Ovary (tissue), 10 donors: ENCODE measurements around the gene LYSMD3. TPM values are rescaled to one million over a fixed set of nuclear protein-coding genes. Genes with fewer than 3 reads are reported as not detected.
"Not testable (repeated sequence)": the region's sequence is repeated elsewhere in the genome, so short reads cannot be mapped to it uniquely, and the experiment has no call there.

Experiments
- DNase-seq, 5 donors: peaks; one replicate each; pipeline ENCODE4 v3.0.0-alpha.2; 2019 to 2020
- H3K27ac ChIP-seq, 2 donors: fragments of 200-600 bp; one replicate each; pipeline versions ENCODE4 v1.5.1 to v1.8.0; 2019 to 2022
- H3K27me3 ChIP-seq: fragments of 200-600 bp; one replicate; pipeline ENCODE4 v1.8.0; 2022
- H3K36me3 ChIP-seq: fragments of 200-600 bp; sonication (generic); one replicate; pipeline ENCODE4 v1.5.1; 2019
- H3K4me1 ChIP-seq: one replicate; pipeline ENCODE4 v1.8.1; 2013; ENCODE audit warnings: mild to moderate bottlenecking, moderate library complexity; ENCODE audit not compliant: insufficient read depth
- H3K4me3 ChIP-seq: fragments of 200-600 bp; sonication (generic); one replicate; pipeline ENCODE4 v1.5.1; 2017
- H3K9me3 ChIP-seq, 2 donors: fragments of 200-600 bp in 1 of 2; sonication (generic) in 1 of 2; one replicate each; pipeline versions ENCODE4 v1.5.1 to v1.8.1; 2013 to 2019; ENCODE audit warnings: mild to moderate bottlenecking in 1 of 2, moderate library complexity in 1 of 2
- CTCF ChIP-seq, 3 donors: fragments of 450-650 bp in 2 of 3; fragments of 200-600 bp in 1 of 3; IDR thresholded peaks; one replicate each; pipeline versions ENCODE4 v1.5.1 to v1.8.0; 2016 to 2022; ENCODE audit warnings: antibody characterized with exemption in 3 of 3, mild to moderate bottlenecking in 1 of 3
- EP300 ChIP-seq: sonication (generic); formaldehyde crosslinking; IDR thresholded peaks from one replicate; pipeline ENCODE4 v1.6.1; 2017; ENCODE audit warnings: antibody characterized with exemption
- POLR2A ChIP-seq: fragments of 450-650 bp; IDR thresholded peaks from one replicate; pipeline ENCODE4 v1.6.1; 2017; ENCODE audit warnings: antibody characterized with exemption, mild to moderate bottlenecking, moderate library complexity
- WGBS, 3 donors: extraction: QIAGEN DNeasy Blood & Tissue Kit in 1 of 3; methylation state at CpG; one replicate each; pipeline versions ENCODE4 v1.1.5 to v1.1.7; 2013 to 2017; 5-methylcytosine and 5-hydroxymethylcytosine counted together
- intact Hi-C, 4 donors: fragments of 100-400 bp; cut with DNase I; formaldehyde crosslinking; loops; one replicate each; pipeline versions ENCODE4 v1.11.0 to v1.15.1; 2022 to 2023
- long read RNA-seq, 3 donors: library from polyadenylated mRNA in 2 of 3; unstranded in 2 of 3; transcript quantifications; one replicate each; pipeline ENCODE4 v2.0.0 and lab custom pipeline, GENCODE V29; 2021 to 2026
- polyA plus RNA-seq, 2 donors: library from polyadenylated mRNA; stranded (reverse); fragments of 200-250 nt in 1 of 2; fragments of 350-450 nt in 1 of 2; fragmentation: Illumina TruSeq in 1 of 2; extraction: RNeasy Lipid Tissue Mini Kit (QIAGEN cat#74804) in 1 of 2; gene quantifications; one replicate each; pipeline ENCODE4 v1.2.3, GENCODE V29; 2013 to 2014
- total RNA-seq, 7 donors: library from RNA; depleted of rRNA in 2 of 7; stranded (reverse); fragments of >200 nt in 2 of 7; fragmentation: NEBNext Ultra II Directional in 3 of 7; extraction: Animal tissue kit (Norgen Biotek cat#: 25700) in 3 of 7; gene quantifications; one replicate each; pipeline versions ENCODE4 v1.1.0 to v1.2.4, GENCODE V29; 2016 to 2023
- donor health status: DM: no; HTN: no; CAD: no; lungs with moderate emphysema.
- donor health status: DM: no; HTN: no; CAD: no.
- donor health status: Bipolar disorder and iron deficiency.
- donor health status: DM: yes; HTN: yes; CAD: no.
- donor health status: DM: no; HTN: no; CAD: no.
- donor health status: DM: yes; HTN: yes; CAD: no.

LYSMD3 gene
- total RNA-seq = 10 to 100 TPM; 19.0 to 26.8 (median 23.8) TPM
- 10 to 100 TPM; 10.7 to 13.3 TPM for polyA plus RNA-seq
- long read RNA-seq, donor 1, full-length matches to known transcripts = 6 of 17 reads
- long read RNA-seq, donor 1, partial matches to known transcripts = 0 of 17 reads
- long read RNA-seq, donor 1, other reads (novel, unspliced or antisense) = 11 of 17 reads
- long read RNA-seq, donor 2, full-length matches to known transcripts = 9 of 9 reads
- long read RNA-seq, donor 2, partial matches to known transcripts = 0 of 9 reads
- long read RNA-seq, donor 2, other reads (novel, unspliced or antisense) = 0 of 9 reads
- long read RNA-seq, donor 3, full-length matches to known transcripts = 40 of 43 reads
- long read RNA-seq, donor 3, partial matches to known transcripts = 0 of 43 reads
- long read RNA-seq, donor 3, other reads (novel, unspliced or antisense) = 3 of 43 reads

DNA sequence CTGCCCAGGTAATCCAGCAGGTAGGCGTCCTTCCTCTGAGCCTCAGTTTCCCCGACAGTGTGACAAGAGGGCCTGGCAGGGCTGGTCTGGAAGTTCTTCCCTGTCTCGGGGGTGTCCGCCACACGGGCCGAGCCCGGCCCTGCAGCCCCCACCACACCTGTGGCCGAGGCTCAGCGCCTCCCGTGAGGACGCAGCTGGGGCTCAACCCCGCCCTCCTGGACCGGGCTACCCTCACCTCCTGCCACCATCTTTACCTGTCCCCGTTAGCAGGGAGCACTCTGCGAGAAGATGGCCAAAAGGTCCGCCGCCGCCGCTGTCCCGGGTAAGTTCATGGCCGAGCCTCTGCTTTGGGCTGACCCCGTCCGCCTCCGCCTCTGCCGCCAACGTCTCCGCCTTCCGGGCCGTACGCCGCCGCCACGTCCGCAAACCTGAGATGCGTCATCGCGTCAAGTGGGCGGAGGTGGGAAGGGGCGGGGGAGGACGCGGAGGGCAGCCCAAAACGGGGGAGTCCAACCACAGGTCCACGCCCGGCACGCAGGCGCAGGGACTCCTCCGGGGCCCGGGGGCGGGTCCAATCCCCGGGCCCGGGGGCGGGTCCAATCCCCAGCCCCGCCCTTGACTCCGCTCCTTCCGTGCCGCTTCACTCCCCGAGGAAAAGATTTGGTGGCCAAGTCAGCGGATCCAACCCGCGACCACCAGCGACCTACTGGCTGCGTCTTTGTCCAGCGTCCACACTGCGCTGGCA lies at the start of gene LYSMD3:
Gene LYSMD3, minus strand, starts transcription at position 391 of the 745 bp plus-strand sequence. CDS start 4,295 bp downstream, outside the sequence.
- TF ChIP-seq CTCF (IDR thresholded peaks at IDR 0.05) (no peak), POLR2A (peak; percentile 94), EP300 (no peak)
- Histone ChIP-seq H3K27me3 (no peaks in the 10 kb centered on the region), H3K36me3 (no peaks in the 10 kb centered on the region), H3K9me3 (no peaks in the 10 kb centered on the region), H3K4me3 (peak within 1 kb of the TSS; percentile 90), H3K4me1 (peaks cover 2% of the 10 kb centered on the region), H3K27ac (peak within 1 kb of the TSS; percentile 93 to 96)
- peak; percentile 98 to 99 (median 99) for DNase-seq
- intact Hi-C loops = loop anchor here in 1 of 4 donors (10.0 kb wide), 1 partner anchor 55 kb away; the partner anchor contains the start of genes MBLAC2 and POLR3G
- WGBS, 3 donors = 0 to 1% (median 1%) methylated on average over 45 to 64 of the region's 64 CpGs

DNA sequence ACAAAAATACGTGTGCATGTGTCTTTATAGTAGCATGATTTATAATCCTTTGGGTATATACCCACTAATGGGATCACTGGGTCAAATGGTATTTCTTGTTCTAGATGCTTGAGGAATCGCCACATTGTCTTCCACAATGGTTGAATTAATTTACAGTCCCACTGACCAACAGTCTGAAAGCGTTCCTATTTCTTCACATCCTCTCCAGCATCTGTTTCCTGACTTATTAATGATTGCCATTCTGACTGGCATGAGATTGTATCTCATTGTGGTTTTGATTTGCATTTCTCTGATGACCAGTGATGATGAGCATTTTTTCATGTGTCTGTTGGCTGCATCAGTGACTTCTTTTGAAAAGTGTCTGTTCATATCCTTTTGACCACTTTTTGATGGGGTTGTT lies 47.2 kb upstream of the LYSMD3 start:
- 90 to 92% (median 90%) methylated on average over 3 of the region's 3 CpGs for WGBS, 3 donors
- H3K36me3 ChIP-seq, H3K4me1 ChIP-seq, intact Hi-C loops, H3K4me3 ChIP-seq, H3K9me3 ChIP-seq, DNase-seq, H3K27me3 ChIP-seq, H3K27ac ChIP-seq: not testable (repeated sequence)

DNA sequence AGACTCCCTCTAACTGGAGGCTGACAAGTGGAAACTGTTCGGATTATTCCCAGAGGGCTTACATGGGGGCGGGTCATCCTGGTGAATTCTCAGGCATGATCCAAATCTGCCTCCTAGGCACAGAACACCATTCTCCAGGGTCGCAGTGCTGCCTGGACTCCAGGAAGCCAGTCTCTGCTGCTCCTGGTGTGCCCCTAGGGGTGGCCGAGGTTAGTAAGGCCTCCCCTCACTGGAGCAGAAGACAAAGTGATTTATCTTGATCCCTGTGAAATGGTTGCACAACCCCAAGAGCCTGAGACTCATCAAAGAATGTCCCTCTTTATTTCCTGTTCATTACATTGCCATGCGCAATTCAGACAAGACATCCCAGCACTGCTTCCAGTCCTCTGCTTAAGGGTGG lies 46.3 kb upstream of the LYSMD3 start:
- no peak for DNase-seq
- Histone ChIP-seq H3K4me3 (no peak overlapping the region), H3K36me3 (no peaks in the 10 kb centered on the region), H3K27ac (no peak overlapping the region), H3K9me3 (no peaks in the 10 kb centered on the region), H3K4me1 (no peaks in the 10 kb centered on the region), H3K27me3 (no peaks in the 10 kb centered on the region)
- intact Hi-C loops = no loop called here
- TF ChIP-seq POLR2A (no peak), EP300 (no peak), CTCF (IDR thresholded peaks at IDR 0.05) (no peak)
- WGBS, 3 donors = 85 to 89% (median 86%) methylated on average over 5 of the region's 5 CpGs

- no peaks in the 10 kb centered on the region for H3K4me1 ChIP-seq
- intact Hi-C loops = no loop called here
Measured at GRCh38 chr5:90571147-90571773, 41.9 kb upstream of the LYSMD3 start.

More at GRCh38 chr5:90571147-90571773, 41.9 kb upstream of the LYSMD3 start:
- TF ChIP-seq CTCF (IDR thresholded peaks at IDR 0.05) (no peak), POLR2A (no peak), EP300 (no peak)
- Histone ChIP-seq H3K36me3 (no peaks in the 10 kb centered on the region), H3K27me3 (no peaks in the 10 kb centered on the region), H3K4me3 (no peak overlapping the region), H3K9me3 (no peaks in the 10 kb centered on the region), H3K27ac (no peak overlapping the region)
- WGBS, 3 donors = 80 to 84% (median 84%) methylated on average over 1 of the region's 1 CpG
- DNase-seq = no peak
